H1 (cell line): ENCODE data around the gene LPGAT1. TPM values are rescaled to one million over a fixed set of nuclear protein-coding genes. Genes with fewer than 3 reads are reported as not detected.

Experiments
- CTCF ChIA-PET: fragments of 300-600 bp; sonication (Branson Sonifier 250); formaldehyde crosslinking; loops from one replicate; lab custom pipeline; 2021; ENCODE audit not compliant: partially characterized antibody; lab: Charles Lee
- POLR2A ChIA-PET: fragments of 300-600 bp; sonication (Branson Sonifier 250); formaldehyde crosslinking; loops from one replicate; lab custom pipeline; 2021; ENCODE audit warnings: inconsistent platforms; ENCODE audit not compliant: partially characterized antibody; lab: Charles Lee
- DNase-seq, 2 experiments: peaks; one replicate each; pipeline versions ENCODE4 v3.0.0 to v3.0.0-alpha.2; 2010 to 2022; ENCODE audit warnings: low spot score in 2 of 2, low read depth in 1 of 2, mixed read lengths in 1 of 2
- FAIRE-seq: peaks from 2 replicates; lab custom pipeline; 2011; peaks lifted over from hg19 to GRCh38; lab: Jason Lieb, UNC
- H2AFZ ChIP-seq: 2 replicates; pipeline ENCODE4 v1.8.1; 2012; ENCODE audit warnings: low read length, inconsistent platforms
- H2AK5ac ChIP-seq: 2 replicates; pipeline ENCODE4 v1.6.1; 2013; ENCODE audit warnings: low read depth, low read length
- H2BK120ac ChIP-seq: replicated peaks from 2 replicates; pipeline ENCODE3; 2013; ENCODE audit warnings: low read depth, low read length, inconsistent platforms
- H2BK12ac ChIP-seq: 2 replicates; pipeline ENCODE4 v1.6.1; 2013; ENCODE audit warnings: low read depth, low read length
- H2BK15ac ChIP-seq: 2 replicates; pipeline ENCODE4 v1.6.1; 2013; ENCODE audit warnings: low read length
- H2BK20ac ChIP-seq: 2 replicates; pipeline ENCODE4 v1.6.1; 2013; ENCODE audit warnings: low read length
- H2BK5ac ChIP-seq: 2 replicates; pipeline ENCODE4 v1.6.1; 2013; ENCODE audit warnings: low read depth, low read length
- H3K14ac ChIP-seq: 2 replicates; pipeline ENCODE4 v1.6.1; 2013; ENCODE audit warnings: inconsistent platforms; ENCODE audit not compliant: insufficient read length
- H3K18ac ChIP-seq: 2 replicates; pipeline ENCODE4 v1.6.1; 2013; ENCODE audit warnings: low read length; ENCODE audit errors: extremely low read depth
- H3K23ac ChIP-seq: 2 replicates; pipeline ENCODE4 v1.6.1; 2013; ENCODE audit warnings: inconsistent platforms; ENCODE audit not compliant: insufficient read length
- H3K23me2 ChIP-seq: 2 replicates; pipeline ENCODE4 v1.6.1; 2013; ENCODE audit warnings: low read depth, low read length
- H3K27ac ChIP-seq: 2 replicates; pipeline ENCODE4 v1.6.1; 2011; ENCODE audit warnings: low read depth, low read length, inconsistent platforms
- H3K27me3 ChIP-seq, 4 experiments: replicated peaks in 1 of 4; 1 replicate in 1 of 4; 2 replicates in 3 of 4; pipeline versions ENCODE4 v1.6.1 to v1.8.1; 2011 to 2013; ENCODE audit warnings: low read length in 3 of 4, mild to moderate bottlenecking in 3 of 4, inconsistent platforms in 2 of 4, mixed read lengths in 2 of 4, moderate library complexity in 1 of 4; ENCODE audit not compliant: control insufficient read depth in 3 of 4, insufficient read depth in 3 of 4; ENCODE audit errors: extremely low read depth in 1 of 4
- H3K36me3 ChIP-seq, 4 experiments: 2 replicates each; pipeline versions ENCODE4 v1.6.1 to v1.8.1; 2011 to 2013; ENCODE audit warnings: mild to moderate bottlenecking in 4 of 4, low read length in 3 of 4, moderate library complexity in 2 of 4, control low read depth in 1 of 4, inconsistent platforms in 1 of 4; ENCODE audit not compliant: insufficient read depth in 4 of 4, control insufficient read depth in 2 of 4
- H3K4ac ChIP-seq: replicated peaks from 2 replicates; pipeline ENCODE3; 2013; ENCODE audit warnings: low read length, low read depth, mixed read lengths, inconsistent platforms; ENCODE audit not compliant: insufficient read length
- H3K4me1 ChIP-seq, 4 experiments: replicated peaks in 1 of 4; 1 replicate in 1 of 4; 2 replicates in 3 of 4; pipeline versions ENCODE4 v1.6.1 to v1.8.1; 2011 to 2013; ENCODE audit warnings: low read length in 3 of 4, inconsistent platforms in 2 of 4, mixed read lengths in 1 of 4; ENCODE audit not compliant: insufficient read depth in 4 of 4, control insufficient read depth in 3 of 4
- H3K4me2 ChIP-seq, 2 experiments: 2 replicates each; pipeline versions ENCODE4 v1.6.1 to v1.8.1; 2011 to 2013; ENCODE audit warnings: low read depth in 2 of 2, low read length in 2 of 2, control low read depth in 1 of 2, inconsistent platforms in 1 of 2, mild to moderate bottlenecking in 1 of 2; ENCODE audit not compliant: insufficient read depth in 1 of 2
- H3K4me3 ChIP-seq, 4 experiments: fragments of 200-600, 300-600 bp in 1 of 4; sonication (generic), shearing (Covaris generic), sonication (Bioruptor Twin) in 1 of 4; 2 replicates each; pipeline versions ENCODE4 v1.5.1 to v1.8.1; 2011 to 2016; ENCODE audit warnings: low read length in 4 of 4, low read depth in 3 of 4, control low read depth in 2 of 4, inconsistent platforms in 2 of 4, mild to moderate bottlenecking in 2 of 4, mixed read lengths in 1 of 4, moderate library complexity in 1 of 4; ENCODE audit not compliant: insufficient read depth in 2 of 4; ENCODE audit errors: extremely low read depth in 1 of 4
- H3K56ac ChIP-seq: replicated peaks from 2 replicates; pipeline ENCODE3; 2013; ENCODE audit warnings: low read depth, mild to moderate bottlenecking, mixed read lengths, low read length, inconsistent platforms; ENCODE audit not compliant: insufficient read length
- H3K79me1 ChIP-seq: 2 replicates; pipeline ENCODE4 v1.6.1; 2013; ENCODE audit warnings: low read depth, low read length, control low read depth
- H3K79me2 ChIP-seq, 2 experiments: 2 replicates each; pipeline versions ENCODE4 v1.6.1 to v1.8.1; 2012 to 2013; ENCODE audit warnings: low read length in 2 of 2, mild to moderate bottlenecking in 2 of 2, inconsistent platforms in 1 of 2; ENCODE audit not compliant: insufficient read depth in 2 of 2, control insufficient read depth in 1 of 2
- H3K9ac ChIP-seq, 4 experiments: replicated peaks in 1 of 4; 1 replicate in 1 of 4; 2 replicates in 3 of 4; pipeline versions ENCODE4 v1.6.1 to v1.8.1; 2011 to 2013; ENCODE audit warnings: low read depth in 3 of 4, low read length in 3 of 4, control low read depth in 2 of 4, mild to moderate bottlenecking in 2 of 4, moderate library complexity in 2 of 4, inconsistent platforms in 1 of 4; ENCODE audit errors: extremely low read depth in 1 of 4
- H3K9me3 ChIP-seq, 2 experiments: 2 replicates each; pipeline versions ENCODE4 v1.6.1 to v1.8.1; 2012 to 2013; ENCODE audit warnings: mild to moderate bottlenecking in 2 of 2, moderate library complexity in 2 of 2, control low read depth in 1 of 2, inconsistent platforms in 1 of 2, low read depth in 1 of 2, low read length in 1 of 2, mixed read lengths in 1 of 2; ENCODE audit not compliant: insufficient read depth in 2 of 2
- H4K20me1 ChIP-seq, 2 experiments: replicated peaks in 1 of 2; 2 replicates each; pipeline versions ENCODE3 to v1.8.1; 2011 to 2013; ENCODE audit warnings: inconsistent platforms in 2 of 2, low read length in 2 of 2, mild to moderate bottlenecking in 1 of 2; ENCODE audit not compliant: insufficient read depth in 2 of 2, control insufficient read depth in 1 of 2
- H4K5ac ChIP-seq: 2 replicates; pipeline ENCODE4 v1.6.1; 2013; ENCODE audit warnings: low read length, low read depth, mixed read lengths, inconsistent platforms; ENCODE audit not compliant: insufficient read length
- H4K8ac ChIP-seq: 2 replicates; pipeline ENCODE4 v1.8.0; 2013; ENCODE audit warnings: mild to moderate bottlenecking, moderate library complexity, low read length, inconsistent platforms; ENCODE audit not compliant: insufficient read depth; ENCODE audit errors: extremely low read depth
- H4K91ac ChIP-seq: replicated peaks from 2 replicates; pipeline ENCODE3; 2013; ENCODE audit warnings: low read length, mixed read lengths, inconsistent platforms; ENCODE audit not compliant: insufficient read length
- ASH2L ChIP-seq: fragments of 200-600, 300-600 bp; sonication (generic); IDR thresholded peaks from one replicate; pipeline ENCODE4 v1.7.1; 2017; ENCODE audit warnings: low read length
- BACH1 ChIP-seq: IDR thresholded peaks from 2 replicates; pipeline ENCODE4 v1.6.1; 2012; ENCODE audit warnings: low read length, improper control_type of control experiment
- BRCA1 ChIP-seq: IDR thresholded peaks from 2 replicates; pipeline ENCODE4 v1.6.1; 2012; ENCODE audit warnings: low read depth, low read length, improper control_type of control experiment
- CEBPB ChIP-seq: IDR thresholded peaks from 2 replicates; pipeline ENCODE4 v1.6.1; 2012; ENCODE audit warnings: low read depth, low read length
- JUND ChIP-seq: IDR thresholded peaks from 2 replicates; pipeline ENCODE4 v1.6.1; 2011; ENCODE audit warnings: mild to moderate bottlenecking, improper control_type of control experiment, low read length
- MAFK ChIP-seq: IDR thresholded peaks from 2 replicates; pipeline ENCODE4 v1.6.1; 2012; ENCODE audit warnings: low read depth, mild to moderate bottlenecking, improper control_type of control experiment, low read length
- SIN3A ChIP-seq, 2 experiments: IDR thresholded peaks in 1 of 2; conservative IDR thresholded peaks in 1 of 2; 2 replicates each; pipeline ENCODE4 v1.6.1; 2011 to 2012; ENCODE audit warnings: low read length in 2 of 2, improper control_type of control experiment in 1 of 2, low read depth in 1 of 2, mild to moderate bottlenecking in 1 of 2
- SIX5 ChIP-seq: IDR thresholded peaks from 2 replicates; pipeline ENCODE4 v1.6.1; 2011; ENCODE audit warnings: mild to moderate bottlenecking, low read depth, low read length
- YY1 ChIP-seq: IDR thresholded peaks from 2 replicates; pipeline ENCODE4 v1.6.1; 2011; ENCODE audit warnings: low read depth, mild to moderate bottlenecking, low read length
- WGBS, 2 experiments: shearing (Covaris generic) in 1 of 2; methylation state at CpG; one replicate each; pipeline versions ENCODE4 v1.1.6 to v1.1.7; 2013 to 2015; ENCODE audit warnings: low lambda C conversion rate in 2 of 2, mixed read lengths in 2 of 2, inconsistent platforms in 1 of 2, low coverage in 1 of 2, missing lambda C conversion rate in 1 of 2; ENCODE audit not compliant: insufficient replicate concordance in 2 of 2, insufficient coverage in 1 of 2, insufficient read length in 1 of 2; ENCODE audit errors: extremely low coverage in 1 of 2, missing lambda C conversion rate in 1 of 2; 5-methylcytosine and 5-hydroxymethylcytosine counted together
- polyA plus RNA-seq, 7 experiments: library from polyadenylated mRNA; depleted of rRNA in 3 of 7; stranded (reverse) in 5 of 7; unstranded in 2 of 7; fragments of >200 nt in 5 of 7; fragments of 200-250 nt in 2 of 7; gene quantifications; 1 replicate in 5 of 7; 2 replicates in 1 of 7; 4 replicates in 1 of 7; pipeline versions ENCODE4 v1.2.1 to v1.2.3, GENCODE V29; 2011 to 2013; ENCODE audit warnings: missing spikeins in 2 of 7, mixed read lengths in 2 of 7
- total RNA-seq: library from RNA; stranded (reverse); fragmentation: NEBNext Ultra II Directional; extraction: Animal tissue kit (Norgen Biotek cat#: 25700); gene quantifications from 2 replicates; pipeline ENCODE4 v1.2.1, GENCODE V29; 2021

Gene LPGAT1
- total and polyA plus RNA-seq, 2 of the 8 experiments (the other 6 are each of a cell fraction or from before 2014, with no cell fraction given) = 2.3 to 13.5 TPM

GRCh38 chr1:211797994-211798393, 32.6 kb downstream of the LPGAT1 start:
- no peak overlapping the region for H3K14ac ChIP-seq
- no peak overlapping the region for H2AK5ac ChIP-seq
- no peak overlapping the region for H3K9ac ChIP-seq
- H3K79me1 ChIP-seq = no peaks in the 10 kb centered on the region
- H4K5ac ChIP-seq = no peak overlapping the region
- H3K4me3 ChIP-seq = no peak overlapping the region
- 97% methylated on average over 2 of the region's 2 CpGs; no CpG with 5 or more reads in 1 of the 2 experiments for WGBS, 2 experiments
- no peak overlapping the region for H3K4me2 ChIP-seq
- no peaks in the 10 kb centered on the region for H3K4me1 ChIP-seq
- no peaks in the 10 kb centered on the region for H3K36me3 ChIP-seq
- no peak overlapping the region for H2BK20ac ChIP-seq
- H2BK120ac ChIP-seq = no peak overlapping the region
- no peaks in the 10 kb centered on the region for H3K9me3 ChIP-seq
- no peaks in the 10 kb centered on the region; the same call in 1 of the 2 replicates for H3K23me2 ChIP-seq
- H4K20me1 ChIP-seq = no peaks in the 10 kb centered on the region
- no peak overlapping the region for H2BK15ac ChIP-seq
- no peak overlapping the region for H2BK5ac ChIP-seq
- no peaks in the 10 kb centered on the region for H3K79me2 ChIP-seq
- TF ChIP-seq JUND (no peak), ASH2L (no peak), YY1 (no peak), BACH1 (no peak), SIN3A (conservative IDR thresholded peaks at IDR 0.05 in 1 of 2, IDR thresholded peaks at IDR 0.05 in 1 of 2; ENCODE audit: low read depth in 1 of 2, low read length in 2 of 2) (no peak), CEBPB (no peak), MAFK (no peak), BRCA1 (no peak), SIX5 (no peak)
- no peak overlapping the region for H3K23ac ChIP-seq
- H3K18ac ChIP-seq = no peak overlapping the region
- CTCF ChIA-PET = interaction anchor here (0.6 to 1.7 kb wide), 4 partner anchors 9 to 117 kb away, joined by 3 to 5 read pairs (median 4); no protein-coding TSS in a partner anchor
- H3K27me3 ChIP-seq = no peaks in the 10 kb centered on the region
- H4K91ac ChIP-seq = no peak overlapping the region
- POLR2A ChIA-PET = interaction anchor here (1.2 kb wide), 1 partner anchor 9 kb away, joined by 3 read pairs; no protein-coding TSS in a partner anchor
- no peak for DNase-seq
- no peak overlapping the region for H3K56ac ChIP-seq
- H4K8ac ChIP-seq = no peak overlapping the region
- no peak overlapping the region for H2AFZ ChIP-seq
- H3K4ac ChIP-seq = no peak overlapping the region
- FAIRE-seq = no peak
- H2BK12ac ChIP-seq = no peak overlapping the region
- H3K27ac ChIP-seq = no peak overlapping the region
